Vagina (tissue), 2 donors: ENCODE measurements around the gene MACO1. TPM values are rescaled to one million over a fixed set of nuclear protein-coding genes. Genes with fewer than 3 reads are reported as not detected.

Experiments used
- DNase-seq, 2 donors: peaks; one replicate each; pipeline ENCODE4 v3.0.0-alpha.2; 2017; ENCODE audit errors: extremely low spot score in 2 of 2
- H3K27ac ChIP-seq: fragments of 200-600 bp; sonication (generic); one replicate; pipeline ENCODE4 v1.5.1; 2019
- H3K27me3 ChIP-seq: fragments of 200-600 bp; sonication (generic); one replicate; pipeline ENCODE4 v1.5.1; 2019
- H3K36me3 ChIP-seq, 2 donors: fragments of 200-600 bp; sonication (generic); one replicate each; pipeline ENCODE4 v1.5.1; 2017 to 2019
- H3K4me1 ChIP-seq: fragments of 200-600 bp; sonication (generic); one replicate; pipeline ENCODE4 v1.5.1; 2019
- H3K4me3 ChIP-seq, 2 donors: fragments of 200-600 bp; sonication (generic); 1 replicate in 1 of 2; 2 replicates in 1 of 2; pipeline ENCODE4 v1.5.1; 2016 to 2019
- H3K9me3 ChIP-seq: fragments of 200-600 bp; sonication (generic); one replicate; pipeline ENCODE4 v1.5.1; 2019
- POLR2A ChIP-seq, 2 donors: fragments of 450-650 bp; IDR thresholded peaks; one replicate each; pipeline ENCODE4 v1.6.1; 2017; ENCODE audit warnings: antibody characterized with exemption in 2 of 2, mild to moderate bottlenecking in 2 of 2, moderate library complexity in 2 of 2
- POLR2AphosphoS5 ChIP-seq, 2 donors: sonication (generic); formaldehyde crosslinking; IDR thresholded peaks; one replicate each; pipeline ENCODE4 v1.9.0; 2017; ENCODE audit warnings: antibody characterized with exemption in 2 of 2, mild to moderate bottlenecking in 2 of 2, low read depth in 1 of 2; ENCODE audit not compliant: insufficient read depth in 1 of 2
- intact Hi-C: fragments of 100-400 bp; cut with DNase I; formaldehyde crosslinking; loops from one replicate; pipeline ENCODE4 v1.15.1; 2023
- total RNA-seq: library from RNA; depleted of rRNA; stranded (reverse); fragments of >200 nt; gene quantifications from one replicate; pipeline ENCODE4 v1.2.3, GENCODE V29; 2016
- TF ChIP-seq, protein P1 (sequence below), 3 experiments: fragments of 450-650 bp in 2 of 3; fragments of 200-600 bp in 1 of 3; sonication (generic) in 1 of 3; IDR thresholded peaks; one replicate each; pipeline ENCODE4 v1.5.1; 2017 to 2019; ENCODE audit warnings: antibody characterized with exemption in 3 of 3, mild to moderate bottlenecking in 2 of 3, moderate library complexity in 2 of 3

Gene MACO1
- total RNA-seq, 1 donor from 2014 or later: 13.8 TPM

DNA sequence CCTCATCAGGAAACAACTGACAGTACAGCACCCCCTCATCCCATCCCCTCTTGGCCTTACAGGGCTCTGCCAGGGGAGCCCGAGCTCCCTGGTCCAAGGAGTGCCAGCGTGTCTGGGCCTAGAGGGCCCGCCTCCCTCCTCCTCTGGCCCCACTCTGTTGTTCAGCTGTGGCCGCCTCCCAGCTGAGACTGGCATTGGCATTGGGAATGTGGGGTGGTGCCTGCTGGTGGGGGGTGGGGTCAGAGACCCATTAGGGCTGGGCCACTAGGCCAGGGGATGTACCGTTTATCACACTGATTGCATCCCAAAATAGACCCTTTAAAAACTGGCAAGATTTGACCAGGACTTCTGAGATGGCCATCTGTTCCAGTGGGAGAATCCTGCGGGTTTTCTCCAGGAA is 114.1 kb downstream of the MACO1 start:
- no peaks in the 10 kb centered on the region for H3K9me3 ChIP-seq
- H3K27ac ChIP-seq: peak overlapping the region; percentile 62
- no peaks in the 10 kb centered on the region for H3K36me3 ChIP-seq
- H3K27me3 ChIP-seq: no peaks in the 10 kb centered on the region
- no peak for DNase-seq
- peak overlapping the region; percentile 61 to 68 for H3K4me3 ChIP-seq
- intact Hi-C loops: no loop called here
- H3K4me1 ChIP-seq: peaks cover 40% of the 10 kb centered on the region
- TF ChIP-seq POLR2AphosphoS5 (IDR thresholded peaks at IDR 0.05; ENCODE audit: insufficient read depth in 1 of 2, low read depth in 1 of 2) (no peak), POLR2A (IDR thresholded peaks at IDR 0.05) (no peak)
- TF ChIP-seq, protein P1, sequence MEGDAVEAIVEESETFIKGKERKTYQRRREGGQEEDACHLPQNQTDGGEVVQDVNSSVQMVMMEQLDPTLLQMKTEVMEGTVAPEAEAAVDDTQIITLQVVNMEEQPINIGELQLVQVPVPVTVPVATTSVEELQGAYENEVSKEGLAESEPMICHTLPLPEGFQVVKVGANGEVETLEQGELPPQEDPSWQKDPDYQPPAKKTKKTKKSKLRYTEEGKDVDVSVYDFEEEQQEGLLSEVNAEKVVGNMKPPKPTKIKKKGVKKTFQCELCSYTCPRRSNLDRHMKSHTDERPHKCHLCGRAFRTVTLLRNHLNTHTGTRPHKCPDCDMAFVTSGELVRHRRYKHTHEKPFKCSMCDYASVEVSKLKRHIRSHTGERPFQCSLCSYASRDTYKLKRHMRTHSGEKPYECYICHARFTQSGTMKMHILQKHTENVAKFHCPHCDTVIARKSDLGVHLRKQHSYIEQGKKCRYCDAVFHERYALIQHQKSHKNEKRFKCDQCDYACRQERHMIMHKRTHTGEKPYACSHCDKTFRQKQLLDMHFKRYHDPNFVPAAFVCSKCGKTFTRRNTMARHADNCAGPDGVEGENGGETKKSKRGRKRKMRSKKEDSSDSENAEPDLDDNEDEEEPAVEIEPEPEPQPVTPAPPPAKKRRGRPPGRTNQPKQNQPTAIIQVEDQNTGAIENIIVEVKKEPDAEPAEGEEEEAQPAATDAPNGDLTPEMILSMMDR (IDR thresholded peaks at IDR 0.05): no peak

DNA sequence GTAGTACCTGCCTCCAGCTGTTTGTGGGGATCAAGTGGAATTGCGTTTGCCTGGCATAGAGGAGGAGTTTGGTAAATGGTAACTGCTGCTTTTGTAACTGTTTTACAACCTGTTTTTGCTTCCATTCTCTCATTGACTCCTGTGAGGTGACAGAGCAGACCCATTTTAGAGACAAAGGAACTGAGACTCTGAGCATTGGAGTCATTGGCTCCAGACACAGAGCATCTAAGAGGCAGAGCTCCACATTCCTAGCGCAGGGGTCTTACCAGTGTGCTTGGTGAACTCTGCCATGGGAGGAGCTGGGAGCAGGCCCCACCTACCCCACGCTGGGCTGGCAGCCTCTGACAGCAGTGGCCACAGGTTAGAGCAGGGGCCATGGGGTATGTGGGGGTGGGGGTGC is 115.1 kb downstream of the MACO1 start:
- no peaks in the 10 kb centered on the region for H3K27me3 ChIP-seq
- DNase-seq: no peak
- no peaks in the 10 kb centered on the region for H3K36me3 ChIP-seq
- no peak overlapping the region for H3K27ac ChIP-seq
- peaks cover 49% of the 10 kb centered on the region for H3K4me1 ChIP-seq
- no peaks in the 10 kb centered on the region for H3K9me3 ChIP-seq
- H3K4me3 ChIP-seq: no peak overlapping the region
- intact Hi-C loops: no loop called here
- no peak for TF ChIP-seq POLR2AphosphoS5 (IDR thresholded peaks at IDR 0.05; ENCODE audit: insufficient read depth in 1 of 2, low read depth in 1 of 2)
- TF ChIP-seq, protein P1 (IDR thresholded peaks at IDR 0.05): no peak
- TF ChIP-seq POLR2A (IDR thresholded peaks at IDR 0.05): no peak

DNA sequence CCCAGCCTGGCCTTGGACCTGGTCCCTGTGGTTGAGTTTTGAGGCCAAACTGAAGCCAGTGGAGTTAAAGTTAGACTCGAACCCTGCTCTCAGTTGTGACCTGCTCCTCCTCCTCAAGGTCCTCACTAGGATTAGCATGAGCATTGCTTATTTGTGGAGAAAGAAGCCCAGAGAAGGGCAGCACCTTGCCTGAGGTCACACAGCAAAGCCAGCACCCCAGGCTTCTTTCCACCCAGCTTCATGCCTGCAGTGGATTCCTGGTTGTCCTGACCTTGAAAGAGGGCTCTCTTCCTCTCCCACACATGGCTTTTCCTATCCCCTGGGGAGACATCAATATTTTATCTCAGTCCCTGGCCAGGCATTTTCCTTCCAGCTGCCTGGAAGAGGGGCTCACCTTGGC is 115.5 kb downstream of the MACO1 start:
- DNase-seq: no peak
- Histone ChIP-seq H3K27me3 (no peaks in the 10 kb centered on the region), H3K9me3 (no peaks in the 10 kb centered on the region), H3K4me1 (peaks cover 50% of the 10 kb centered on the region), H3K4me3 (no peak overlapping the region), H3K36me3 (no peaks in the 10 kb centered on the region), H3K27ac (no peak overlapping the region)
- intact Hi-C loops: no loop called here
- TF ChIP-seq POLR2AphosphoS5 (IDR thresholded peaks at IDR 0.05; ENCODE audit: insufficient read depth in 1 of 2, low read depth in 1 of 2) (no peak), POLR2A (IDR thresholded peaks at IDR 0.05) (no peak)
- TF ChIP-seq, protein P1 (IDR thresholded peaks at IDR 0.05): no peak

DNA sequence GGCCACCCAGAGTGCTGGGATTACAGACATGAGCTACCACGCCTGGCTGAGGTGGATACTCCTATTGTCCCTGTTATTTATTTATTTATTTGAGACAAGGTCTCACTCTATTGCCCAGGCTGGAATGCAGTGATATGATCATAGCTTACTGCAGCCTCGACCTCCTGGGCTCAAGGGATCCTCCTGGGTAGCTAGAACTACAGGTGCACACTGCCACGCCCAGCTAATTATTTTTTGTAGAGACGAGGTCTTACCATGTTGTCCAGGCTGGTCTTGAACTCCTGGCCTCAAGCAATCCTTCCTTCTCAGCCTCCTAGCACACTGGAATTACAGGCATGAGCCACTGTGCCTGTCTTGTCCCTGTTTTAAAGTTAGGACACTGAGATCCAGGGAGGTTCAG is 117.9 kb downstream of the MACO1 start:
- H3K4me3 ChIP-seq: no peak overlapping the region
- H3K36me3 ChIP-seq: no peaks in the 10 kb centered on the region
- intact Hi-C loops: no loop called here
- no peak for TF ChIP-seq POLR2AphosphoS5 (IDR thresholded peaks at IDR 0.05; ENCODE audit: insufficient read depth in 1 of 2, low read depth in 1 of 2)
- no peak for TF ChIP-seq POLR2A (IDR thresholded peaks at IDR 0.05)
- TF ChIP-seq, protein P1 (IDR thresholded peaks at IDR 0.05): no peak
- no peaks in the 10 kb centered on the region for H3K9me3 ChIP-seq
- no peak overlapping the region for H3K27ac ChIP-seq
- H3K27me3 ChIP-seq: no peaks in the 10 kb centered on the region
- H3K4me1 ChIP-seq: peaks cover 66% of the 10 kb centered on the region
- no peak for DNase-seq

DNA sequence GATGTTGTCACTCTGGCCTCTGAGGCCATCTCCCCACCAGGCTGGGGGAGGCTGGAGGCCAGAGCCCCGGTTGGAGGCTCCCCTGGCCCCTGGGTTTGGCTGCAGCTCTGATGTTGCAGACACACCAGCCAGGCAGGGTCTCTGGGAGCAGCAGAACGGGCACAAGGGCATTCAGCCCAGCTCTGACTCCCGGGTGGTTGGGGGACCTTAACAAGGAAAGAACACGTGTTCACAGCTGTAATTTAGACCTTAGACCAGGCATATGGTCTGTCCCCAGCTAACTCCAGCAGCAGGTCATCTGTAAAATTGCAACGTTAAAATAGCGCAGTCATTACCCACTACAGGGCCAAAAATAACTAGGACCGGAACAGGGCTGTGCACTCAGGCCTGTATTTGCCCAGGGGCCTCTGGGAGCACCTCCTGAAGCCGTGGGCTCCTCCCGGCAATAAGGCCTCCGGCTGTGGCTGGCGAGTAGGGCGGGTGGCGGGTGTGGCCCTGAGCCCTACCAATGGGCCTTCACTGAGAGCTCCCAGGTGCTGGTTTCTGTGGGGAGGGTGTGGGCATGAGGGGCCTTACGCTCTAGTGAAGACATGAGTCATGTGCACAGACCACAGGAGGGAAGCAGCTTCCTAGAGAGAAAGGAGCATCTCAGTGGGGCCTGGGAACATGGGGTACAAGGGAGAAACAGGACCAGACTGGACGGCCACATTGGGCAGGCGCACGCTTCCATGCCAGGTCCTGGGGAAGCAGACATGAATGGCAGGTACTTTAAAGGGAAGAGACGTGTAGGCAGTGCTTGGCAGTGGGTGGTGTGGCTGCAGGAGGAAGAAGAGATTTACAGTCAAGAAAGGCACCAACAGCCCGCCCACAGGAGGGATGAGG is 118.8 kb downstream of the MACO1 start:
- no peak overlapping the region for H3K4me3 ChIP-seq
- TF ChIP-seq POLR2A (IDR thresholded peaks at IDR 0.05) (no peak), POLR2AphosphoS5 (IDR thresholded peaks at IDR 0.05; ENCODE audit: insufficient read depth in 1 of 2, low read depth in 1 of 2) (peak in 1 of 2 donors; percentile 27)
- TF ChIP-seq, protein P1 (IDR thresholded peaks at IDR 0.05): no peak
- H3K4me1 ChIP-seq: peaks cover 66% of the 10 kb centered on the region
- H3K27me3 ChIP-seq: no peaks in the 10 kb centered on the region
- no peak for DNase-seq
- no peak overlapping the region for H3K27ac ChIP-seq
- H3K9me3 ChIP-seq: no peaks in the 10 kb centered on the region
- no peaks in the 10 kb centered on the region for H3K36me3 ChIP-seq
- intact Hi-C loops: no loop called here
